Epidermal melanocyte (primary cell): ENCODE measurements around the gene MMP28.

Experiments used
- DNase-seq: peaks from one replicate; pipeline ENCODE4 v3.0.0; 2011; ENCODE audit warnings: low spot score; ENCODE audit not compliant: insufficient read length

The MMP28 gene

DNA sequence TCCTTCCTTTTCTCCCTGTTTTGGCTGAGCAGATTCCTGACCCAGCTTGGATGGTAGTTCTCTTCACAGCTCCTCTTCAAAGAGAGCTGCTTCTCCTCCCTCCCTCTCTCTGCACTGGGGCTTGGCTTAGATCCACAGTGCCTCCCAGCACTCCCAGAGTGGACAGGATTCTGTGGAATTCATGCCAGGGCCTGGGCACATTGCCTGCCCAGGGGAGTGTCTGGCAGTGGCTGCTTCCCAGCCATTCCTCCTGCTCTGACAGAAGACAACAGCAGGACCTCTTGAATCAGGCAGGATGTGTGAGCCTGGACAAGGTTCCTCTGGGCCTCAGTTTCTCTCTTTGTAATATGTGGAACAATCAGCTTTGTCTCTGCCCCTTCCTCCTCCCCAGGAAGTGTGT lies 4.5 kb upstream of the MMP28 start:
- DNase-seq = peak; percentile 93

DNA sequence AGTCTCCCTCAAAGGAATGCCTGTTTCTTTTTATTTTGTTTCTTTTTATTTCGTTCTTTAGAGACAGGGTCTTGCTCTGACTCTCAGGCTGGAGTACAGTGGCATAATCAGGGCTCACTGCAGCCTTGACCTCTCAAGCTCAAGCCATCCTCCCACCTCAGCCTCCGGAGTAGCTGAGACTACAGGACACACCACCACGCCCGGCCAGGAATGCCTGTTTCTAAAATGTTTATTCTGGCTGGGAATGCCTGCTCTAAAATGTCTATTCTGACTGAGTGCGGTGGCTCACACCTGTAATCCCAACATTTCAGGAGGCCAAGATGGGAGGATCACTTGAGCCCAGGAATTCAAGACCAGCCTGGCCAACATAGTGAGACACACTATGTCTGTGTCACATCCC lies 2.5 kb upstream of the MMP28 start:
- no peak for DNase-seq

DNA sequence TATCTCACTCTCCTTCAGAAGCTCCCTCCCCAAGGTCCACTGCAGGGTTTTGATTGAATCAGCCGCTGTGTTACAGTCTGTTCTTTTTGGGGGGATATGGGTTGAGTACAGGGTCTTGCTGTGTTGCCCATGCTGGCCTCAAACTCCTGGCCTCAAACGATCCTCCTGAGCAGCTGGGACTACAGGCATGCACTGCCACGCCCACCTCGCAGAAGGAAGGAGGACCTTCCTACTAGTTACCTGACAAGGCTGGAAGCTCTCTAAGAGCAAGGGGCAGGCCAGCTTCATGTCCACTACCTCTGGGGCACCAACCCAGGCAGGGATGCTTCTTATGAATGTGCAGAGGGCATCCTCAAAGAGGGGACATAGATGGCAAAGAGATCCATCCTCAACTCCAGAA lies 1.9 kb upstream of the MMP28 start:
- DNase-seq = no peak

GRCh38 chr17:35796942-35797341 lies 1.5 kb upstream of the MMP28 start:
- DNase-seq = no peak

- no peak for DNase-seq
Measured at GRCh38 chr17:35795871-35796265, 427 bp upstream of the MMP28 start.

GRCh38 chr17:35793257-35793656 lies 2.2 kb downstream of the MMP28 start:
- DNase-seq = no peak

DNA sequence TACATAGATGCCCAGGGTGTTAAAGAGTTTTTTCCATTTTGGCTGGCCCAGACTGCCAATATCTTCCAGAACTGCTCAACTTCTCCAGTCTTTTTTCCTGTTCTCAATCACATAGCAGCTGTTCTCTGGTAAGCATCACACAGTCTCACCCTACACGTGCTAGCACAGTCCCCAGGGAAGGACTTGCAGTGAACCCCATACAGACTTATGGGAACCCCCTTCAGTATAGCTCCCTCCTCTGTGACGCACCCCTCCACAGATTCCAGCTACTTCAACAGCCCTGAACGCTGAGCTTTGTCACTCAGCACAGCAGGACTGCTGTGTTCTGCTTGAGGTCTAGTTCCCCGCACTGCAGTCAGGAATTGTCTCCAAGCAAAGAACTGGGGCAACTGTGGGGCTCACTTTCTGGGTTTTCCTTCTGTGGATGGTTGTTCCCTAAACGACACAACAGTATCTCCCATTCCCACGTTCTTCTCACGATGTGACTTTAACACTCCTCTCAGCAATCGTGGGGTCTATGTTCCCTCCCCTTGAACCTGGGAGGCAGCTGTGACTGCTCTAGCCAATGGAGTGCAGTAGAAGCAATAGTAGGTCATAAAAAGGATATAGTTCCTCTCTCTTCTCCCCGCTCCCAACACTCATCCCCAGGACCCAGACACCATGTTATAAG lies 3.6 kb downstream of the MMP28 start:
- DNase-seq = no peak

GRCh38 chr17:35790841-35791240 lies 4.6 kb downstream of the MMP28 start:
- DNase-seq = no peak

- DNase-seq = no peak
Measured at GRCh38 chr17:35788477-35789368, 6.7 kb downstream of the MMP28 start.

DNA sequence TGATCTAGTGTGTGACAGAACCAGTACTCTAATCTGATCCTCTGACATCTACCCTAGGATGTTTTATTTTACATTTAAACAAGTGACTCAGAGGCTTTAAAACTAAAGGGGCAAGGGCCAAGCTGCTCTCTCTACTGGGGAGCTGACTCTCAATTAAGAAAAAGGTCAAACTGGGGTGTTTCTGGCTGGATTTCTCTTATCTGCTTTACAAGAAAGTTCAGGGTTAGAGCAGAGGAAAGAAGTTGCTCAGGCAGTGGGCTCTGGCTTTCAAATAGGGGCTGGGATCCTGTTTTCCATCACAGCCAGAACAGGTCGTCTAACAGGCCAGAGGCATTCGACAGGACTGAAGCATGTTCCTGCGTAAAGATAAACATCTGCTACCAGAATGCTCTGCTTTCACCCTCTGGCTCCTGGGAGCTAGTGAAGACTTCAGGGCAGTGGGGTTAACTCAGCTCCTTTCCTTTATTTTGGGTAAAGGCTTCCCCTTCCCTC lies 8.5 kb downstream of the MMP28 start:
- no peak for DNase-seq

- DNase-seq = no peak
Measured at GRCh38 chr17:35784895-35785294, 10.5 kb downstream of the MMP28 start.

DNA sequence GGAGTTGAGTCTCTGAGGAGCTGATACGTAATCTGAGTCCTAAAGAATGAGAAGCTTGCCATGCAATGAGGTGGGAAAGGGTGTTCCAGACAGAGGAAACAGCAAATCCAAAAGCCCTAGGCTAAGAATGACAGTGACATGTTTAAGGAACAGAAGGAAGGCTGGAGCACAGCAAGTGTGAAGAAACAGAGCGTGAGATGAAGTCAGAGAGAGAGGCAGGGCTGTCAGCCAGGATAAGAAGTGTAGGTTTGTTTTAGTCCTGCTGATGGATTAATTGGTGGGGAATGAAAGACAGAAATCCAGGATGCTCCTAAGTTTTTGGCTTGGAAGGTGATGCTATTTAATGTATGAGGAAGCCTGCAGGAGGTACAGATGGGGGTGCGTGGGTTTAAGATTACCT lies 14.5 kb downstream of the MMP28 start:
- no peak for DNase-seq

DNA sequence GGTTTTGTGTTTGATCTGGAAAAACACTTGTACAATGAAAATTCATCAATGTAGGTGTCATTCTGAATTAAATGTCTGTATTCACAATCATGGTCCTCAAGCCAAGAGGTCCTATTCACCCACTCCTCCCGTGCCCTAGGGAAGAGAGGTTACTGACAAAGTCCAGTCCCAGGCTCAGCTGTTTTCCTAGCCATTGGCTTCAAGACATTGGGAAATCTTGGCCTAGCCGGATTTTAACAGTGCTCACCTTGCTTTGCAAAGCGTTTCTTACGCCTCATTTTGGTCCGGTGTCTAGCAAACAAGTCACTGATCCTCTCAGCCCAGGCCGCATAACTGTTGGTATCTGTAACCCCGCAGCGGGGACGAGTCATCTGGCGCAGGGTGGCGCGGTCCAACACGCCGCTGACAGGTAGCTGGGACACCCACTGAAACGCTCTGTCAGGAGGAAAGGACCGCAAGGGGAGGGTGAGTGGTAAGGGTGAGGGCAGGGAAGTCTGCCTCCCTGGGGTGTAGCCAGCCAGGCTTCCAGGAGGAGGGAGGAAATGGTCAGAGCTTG lies 16.7 kb downstream of the MMP28 start:
- DNase-seq = no peak

- DNase-seq = no peak
Measured at GRCh38 chr17:35775583-35775982, 19.9 kb downstream of the MMP28 start.

- no peak for DNase-seq
Measured at GRCh38 chr17:35775039-35775438, 20.4 kb downstream of the MMP28 start.

DNA sequence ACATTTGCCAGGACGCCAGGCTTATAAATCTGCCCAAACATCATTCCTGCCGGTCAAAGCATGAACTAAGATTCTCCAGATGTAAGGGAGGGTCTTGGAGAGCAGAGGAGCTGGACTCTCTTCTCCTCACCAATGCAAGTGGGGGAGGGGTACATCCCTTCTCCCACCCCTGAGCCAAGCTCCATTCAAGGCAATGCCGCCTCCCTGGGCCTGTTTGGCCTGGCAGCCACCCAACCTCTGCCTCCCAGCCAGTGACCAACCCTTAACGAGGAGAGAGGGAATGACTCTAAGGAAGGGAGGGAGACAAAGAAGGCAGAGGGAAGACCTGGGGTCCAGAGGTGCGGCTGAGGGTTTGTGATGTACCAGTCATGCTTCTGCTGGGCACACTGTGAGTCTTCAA lies 20.9 kb downstream of the MMP28 start:
- DNase-seq = no peak

- DNase-seq = no peak
Measured at GRCh38 chr17:35773679-35774425, 21.6 kb downstream of the MMP28 start.

GRCh38 chr17:35773129-35773528 lies 22.3 kb downstream of the MMP28 start:
- DNase-seq = no peak

DNA sequence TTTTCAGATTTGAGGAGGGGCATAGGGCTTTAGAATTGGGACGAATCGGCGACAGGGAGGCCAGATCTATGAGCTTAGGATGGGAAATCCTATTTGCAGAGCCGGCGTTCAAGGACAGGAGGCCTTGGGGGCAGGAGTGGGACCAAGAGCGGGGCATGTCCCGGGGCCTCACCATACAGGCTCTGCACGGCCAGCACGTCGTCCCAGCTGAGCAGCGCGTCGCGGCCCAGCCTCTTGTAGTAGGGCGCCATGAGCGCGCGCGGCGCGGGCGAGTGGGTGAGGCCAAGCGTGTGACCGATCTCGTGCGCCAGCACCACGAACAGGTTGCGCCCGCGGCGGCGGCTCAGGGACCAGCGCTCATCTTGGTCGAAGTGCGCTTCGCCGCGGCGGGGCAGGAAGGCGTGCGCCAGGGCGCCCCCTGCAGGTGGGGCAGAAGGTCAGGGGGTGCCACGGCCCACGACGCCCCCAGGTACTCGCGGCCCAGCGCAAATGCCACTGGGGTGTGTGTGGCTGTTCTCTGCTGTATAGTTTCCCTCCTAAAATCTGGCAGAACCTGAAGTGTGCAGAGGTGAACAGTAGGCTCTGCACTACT lies 25.4 kb downstream of the MMP28 start:
- no peak for DNase-seq

DNA sequence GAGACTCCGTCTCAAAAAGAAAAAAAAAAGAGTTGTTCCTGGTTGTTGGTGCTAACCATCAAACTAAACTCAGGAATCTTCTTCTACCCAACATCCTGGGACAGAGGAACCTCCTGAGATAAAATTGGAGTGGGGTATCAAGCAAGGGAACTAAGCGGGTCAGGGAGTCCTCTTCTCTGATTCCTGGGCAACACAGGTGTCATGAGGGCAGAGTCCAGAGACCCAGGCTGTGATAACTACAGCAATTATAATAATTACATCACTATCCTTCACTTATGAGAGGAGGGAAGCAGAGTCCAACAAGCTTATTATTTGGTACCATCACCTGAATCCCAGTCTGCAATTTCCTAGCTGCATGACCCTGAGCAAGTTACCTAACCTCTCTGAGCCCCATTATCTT lies 26.6 kb downstream of the MMP28 start:
- DNase-seq = no peak

- DNase-seq = peak; percentile 71
Measured at GRCh38 chr17:35766903-35767510, 28.4 kb downstream of the MMP28 start.
